K562 (cell line): ENCODE results near the gene HIVEP1. TPM values are rescaled to one million over a fixed set of nuclear protein-coding genes. Genes with fewer than 3 reads are reported as not detected.

Source experiments
- ATF3 ChIP-seq, 2 experiments: fragments of 450-650 bp in 1 of 2; sonication (generic) in 1 of 2; formaldehyde crosslinking in 1 of 2; IDR thresholded peaks in 1 of 2; conservative IDR thresholded peaks in 1 of 2; 2 replicates each; pipeline versions ENCODE4 v1.6.1 to v1.8.1; 2016 to 2023; ENCODE audit warnings: mild to moderate bottlenecking in 2 of 2, moderate library complexity in 2 of 2, inconsistent platforms in 1 of 2, missing genetic modification reagents in 1 of 2
- BCOR ChIP-seq: fragments of 450-650 bp; IDR thresholded peaks from 2 replicates; pipeline ENCODE4 v1.6.1; 2016
- CBFA2T3 ChIP-seq: fragments of 450-650 bp; IDR thresholded peaks from 2 replicates; pipeline ENCODE4 v1.6.1; 2017
- GTF2A2 ChIP-seq: IDR thresholded peaks from 2 replicates; pipeline ENCODE4 v1.6.1; 2016; ENCODE audit warnings: mild to moderate bottlenecking, missing genetic modification characterization, missing compliant biosample characterization
- KAT2B ChIP-seq: IDR thresholded peaks from one replicate; pipeline ENCODE4 v1.6.1; 2012; ENCODE audit warnings: low read depth, mild to moderate bottlenecking, control low read depth, inconsistent platforms, low read length, moderate library complexity
- NCOA1 ChIP-seq: fragments of 450-650 bp; IDR thresholded peaks from 2 replicates; pipeline ENCODE4 v1.6.1; 2016; ENCODE audit warnings: low read depth
- NONO ChIP-seq, 2 experiments: fragments of 200-400 bp in 1 of 2; fragments of 450-650 bp in 1 of 2; formaldehyde crosslinking in 1 of 2; IDR thresholded peaks; 2 replicates each; pipeline ENCODE4 v1.6.1; 2017; ENCODE audit warnings: low read depth in 2 of 2, mild to moderate bottlenecking in 2 of 2, moderate library complexity in 2 of 2, low read length in 1 of 2
- REST ChIP-seq, 2 experiments: fragments of 450-650 bp; formaldehyde crosslinking in 1 of 2; IDR thresholded peaks; 2 replicates each; pipeline versions ENCODE4 v1.4.0 to v1.6.1; 2014 to 2020; ENCODE audit warnings: mild to moderate bottlenecking in 2 of 2, borderline replicate concordance in 1 of 2, low read depth in 1 of 2
- SMARCA4 ChIP-seq: fragments of 450-650 bp; IDR thresholded peaks from 2 replicates; pipeline ENCODE4 v1.6.1; 2016
- TCF3 ChIP-seq: sonication (generic); formaldehyde crosslinking; IDR thresholded peaks from 2 replicates; pipeline ENCODE4 v1.4.0; 2020; ENCODE audit warnings: mild to moderate bottlenecking, missing genetic modification reagents
- TEAD4 ChIP-seq, 2 experiments: sonication (generic) in 1 of 2; formaldehyde crosslinking in 1 of 2; IDR thresholded peaks; 2 replicates each; pipeline versions ENCODE4 v1.6.1 to v1.8.0; 2012 to 2022; ENCODE audit warnings: borderline replicate concordance in 1 of 2, inconsistent platforms in 1 of 2, low read length in 1 of 2, mild to moderate bottlenecking in 1 of 2, missing genetic modification reagents in 1 of 2
- polyA plus RNA-seq, 8 experiments: library from polyadenylated mRNA; depleted of rRNA in 4 of 8; stranded (reverse) in 5 of 8; unstranded in 3 of 8; fragments of >200 nt; fragmentation: Nextera tagmentation in 2 of 8; fragmentation: Illumina TruSeq in 1 of 8; extraction: Ambion mirVana in 2 of 8; extraction: Trizol in 1 of 8; gene quantifications; 2 replicates each; pipeline versions ENCODE4 v1.2.1 to v1.2.3, GENCODE V29; 2011 to 2014; ENCODE audit warnings: inconsistent platforms in 1 of 8, missing spikeins in 1 of 8
- total RNA-seq, 7 experiments: library from RNA; depleted of rRNA in 6 of 7; stranded (reverse); fragments of >200 nt in 6 of 7; fragmentation: Illumina TruSeq in 2 of 7; extraction: Trizol in 2 of 7; gene quantifications; 2 replicates each; pipeline versions ENCODE4 v1.2.1 to v1.2.3, GENCODE V29; 2011 to 2021; ENCODE audit warnings: low replicate concordance in 1 of 7

HIVEP1 gene
- total and polyA plus RNA-seq, 9 of the 15 experiments (the other 6 are each of a cell fraction or from before 2014, with no cell fraction given): 6.0 to 33.3 (median 21.7) TPM

- peak; percentile 90 for TF ChIP-seq SMARCA4
- peak; percentile 43 for TF ChIP-seq ATF3 (IDR thresholded peaks at IDR 0.05)
- no peak for TF ChIP-seq ATF3 (CRISPR knock-in tag; conservative IDR thresholded peaks at IDR 0.05)
- TF ChIP-seq BCOR: 0 out of 2 replicates have a peak, but pooled peaks have one; percentile 26
- TF ChIP-seq NCOA1: 0 out of 2 replicates have a peak, but pooled peaks have one; percentile 38
- TF ChIP-seq TEAD4 (IDR thresholded peaks at IDR 0.05; ENCODE audit: low read length): peak; percentile 85
- no peak for TF ChIP-seq TEAD4 (CRISPR knock-in tag; IDR thresholded peaks at IDR 0.05; ENCODE audit: borderline replicate concordance)
- TF ChIP-seq REST (IDR thresholded peaks at IDR 0.05; ENCODE audit: borderline replicate concordance): no peak; the same call in 1 of the 2 replicates
- TF ChIP-seq REST (CRISPR knock-in tag; IDR thresholded peaks at IDR 0.05; ENCODE audit: low read depth): no peak
- peak in 1 of 2 experiments; percentile 36; a peak in 1 of 4 replicates for TF ChIP-seq NONO (IDR thresholded peaks at IDR 0.05; ENCODE audit: low read depth in 2 of 2, low read length in 1 of 2)
- TF ChIP-seq TCF3: peak; percentile 83
- TF ChIP-seq CBFA2T3: peak; percentile 86
- no peak for TF ChIP-seq GTF2A2
- no peak for TF ChIP-seq KAT2B
Observed at GRCh38 chr6:11968241-11968806, 43.8 kb upstream of the HIVEP1 start (continued).
